WTC11 (cell line): ENCODE results near the gene ING1. TPM values are rescaled to one million over a fixed set of nuclear protein-coding genes. Genes with fewer than 3 reads are reported as not detected.

Experiments used
- ATAC-seq: fragments of 200-7000 bp; cut with Tn5 transposase; 2 replicates; pipeline ENCODE4 v1.10.0; 2021; ENCODE audit warnings: mild to moderate bottlenecking, moderate library complexity
- CTCF ChIA-PET: fragments of 300-600 bp; sonication (Branson Sonifier 250); formaldehyde crosslinking; loops from one replicate; lab custom pipeline; 2021; ENCODE audit warnings: antibody characterized with exemption; lab: Charles Lee
- POLR2A ChIA-PET: fragments of 350-600 bp; sonication (Branson Sonifier 250); formaldehyde crosslinking; loops from one replicate; lab custom pipeline; 2021; ENCODE audit warnings: antibody characterized with exemption; lab: Charles Lee
- DNase-seq: peaks from one replicate; pipeline ENCODE4 v3.0.0; 2021; ENCODE audit warnings: low spot score
- H3K27ac Mint-ChIP-seq: 2 replicates; pipeline ENCODE4 v1.8.0; 2021; ENCODE audit warnings: mixed read lengths
- H3K27me3 Mint-ChIP-seq: 2 replicates; pipeline ENCODE4 v1.8.0; 2021; ENCODE audit warnings: low read depth, mild to moderate bottlenecking, moderate library complexity, mixed read lengths
- H3K36me3 Mint-ChIP-seq: 2 replicates; pipeline ENCODE4 v1.8.0; 2021; ENCODE audit warnings: mixed read lengths
- H3K4me1 Mint-ChIP-seq: 2 replicates; pipeline ENCODE4 v1.8.0; 2022; ENCODE audit warnings: mixed read lengths
- H3K4me3 Mint-ChIP-seq: 2 replicates; pipeline ENCODE4 v1.8.0; 2021; ENCODE audit warnings: mild to moderate bottlenecking, moderate library complexity, mixed read lengths
- H3K9me3 Mint-ChIP-seq: 2 replicates; pipeline ENCODE4 v1.8.0; 2021; ENCODE audit warnings: mixed read lengths
- AR ChIP-seq: fragments of 250-450 bp; sonication (Bioruptor Pico); IDR thresholded peaks from 2 replicates; pipeline ENCODE4 v1.9.0; 2021; ENCODE audit warnings: mild to moderate bottlenecking
- CREM ChIP-seq: sonication (generic); formaldehyde crosslinking; IDR thresholded peaks from 2 replicates; pipeline ENCODE4 v1.8.1; 2022; ENCODE audit warnings: mild to moderate bottlenecking, missing genetic modification reagents, moderate library complexity
- EMX1 ChIP-seq: fragments of 250-450 bp; sonication (Bioruptor Pico); IDR thresholded peaks from 2 replicates; pipeline ENCODE4 v1.8.0; 2021; ENCODE audit warnings: mild to moderate bottlenecking
- ESRRA ChIP-seq: sonication (generic); formaldehyde crosslinking; IDR thresholded peaks from 2 replicates; pipeline ENCODE4 v1.8.1; 2022; ENCODE audit warnings: mild to moderate bottlenecking, missing genetic modification reagents, borderline replicate concordance
- FOXK1 ChIP-seq: sonication (generic); formaldehyde crosslinking; IDR thresholded peaks from 2 replicates; pipeline ENCODE4 v1.8.0; 2022; ENCODE audit warnings: mild to moderate bottlenecking, moderate library complexity, missing genetic modification reagents
- GABPB1 ChIP-seq: sonication (generic); formaldehyde crosslinking; IDR thresholded peaks from 2 replicates; pipeline ENCODE4 v1.8.1; 2023; ENCODE audit warnings: mild to moderate bottlenecking, missing genetic modification reagents
- GRHL2 ChIP-seq: fragments of 250-450 bp; sonication (Bioruptor Pico); IDR thresholded peaks from 2 replicates; pipeline ENCODE4 v1.8.0; 2022; ENCODE audit warnings: mild to moderate bottlenecking, moderate library complexity; ENCODE audit not compliant: insufficient replicate concordance, severe bottlenecking
- JAZF1 ChIP-seq: fragments of 250-450 bp; sonication (Bioruptor Pico); IDR thresholded peaks from 2 replicates; pipeline ENCODE4 v1.9.0; 2021; ENCODE audit warnings: moderate library complexity, mild to moderate bottlenecking, inconsistent platforms
- MAX ChIP-seq: sonication (generic); formaldehyde crosslinking; IDR thresholded peaks from 2 replicates; pipeline ENCODE4 v1.8.0; 2022; ENCODE audit warnings: mild to moderate bottlenecking, missing genetic modification reagents
- RELA ChIP-seq: sonication (generic); formaldehyde crosslinking; IDR thresholded peaks from 2 replicates; pipeline ENCODE4 v1.8.1; 2022; ENCODE audit warnings: missing genetic modification reagents, mild to moderate bottlenecking, borderline replicate concordance
- RORB ChIP-seq: fragments of 250-450 bp; sonication (Bioruptor Pico); IDR thresholded peaks from 2 replicates; pipeline ENCODE4 v1.9.0; 2021; ENCODE audit warnings: mild to moderate bottlenecking
- SMAD3 ChIP-seq: sonication (generic); formaldehyde crosslinking; IDR thresholded peaks from 2 replicates; pipeline ENCODE4 v1.8.0; 2022; ENCODE audit warnings: missing genetic modification reagents, mild to moderate bottlenecking, borderline replicate concordance
- SMAD4 ChIP-seq: sonication (generic); formaldehyde crosslinking; IDR thresholded peaks from 2 replicates; pipeline ENCODE4 v1.8.0; 2022; ENCODE audit warnings: mild to moderate bottlenecking, missing genetic modification reagents
- TEAD1 ChIP-seq: sonication (generic); formaldehyde crosslinking; IDR thresholded peaks from 2 replicates; pipeline ENCODE4 v1.8.0; 2022; ENCODE audit warnings: mild to moderate bottlenecking, missing genetic modification reagents
- TEAD4 ChIP-seq: sonication (generic); formaldehyde crosslinking; IDR thresholded peaks from 2 replicates; pipeline ENCODE4 v1.8.0; 2022; ENCODE audit warnings: mild to moderate bottlenecking, missing genetic modification reagents
- USF1 ChIP-seq: sonication (generic); formaldehyde crosslinking; IDR thresholded peaks from 2 replicates; pipeline ENCODE4 v1.8.0; 2022; ENCODE audit warnings: mild to moderate bottlenecking, missing genetic modification reagents
- ZBTB43 ChIP-seq: sonication (generic); formaldehyde crosslinking; IDR thresholded peaks from 2 replicates; pipeline ENCODE4 v1.8.1; 2023; ENCODE audit warnings: mild to moderate bottlenecking, missing genetic modification reagents
- ZNF121 ChIP-seq: sonication (generic); formaldehyde crosslinking; IDR thresholded peaks from 2 replicates; pipeline ENCODE4 v1.8.0; 2023; ENCODE audit warnings: missing genetic modification reagents
- ZSCAN18 ChIP-seq: fragments of 250-450 bp; sonication (Bioruptor Pico); IDR thresholded peaks from 2 replicates; pipeline ENCODE4 v2.1.2; 2022; ENCODE audit warnings: mild to moderate bottlenecking, moderate library complexity
- total RNA-seq: library from RNA; stranded (reverse); gene quantifications from 3 replicates; pipeline ENCODE4 v1.2.3, GENCODE V29; 2021
- TF ChIP-seq, protein P1 (sequence below): sonication (generic); formaldehyde crosslinking; IDR thresholded peaks from 2 replicates; pipeline ENCODE4 v1.8.1; 2023; ENCODE audit warnings: mild to moderate bottlenecking, missing genetic modification reagents, moderate library complexity
- TF ChIP-seq, protein P2 (sequence below): sonication (generic); formaldehyde crosslinking; IDR thresholded peaks from 2 replicates; pipeline ENCODE4 v1.8.1; 2023; ENCODE audit warnings: mild to moderate bottlenecking, missing genetic modification reagents

Gene ING1
- total RNA-seq, 1 experiment from 2014 or later = 26.2 TPM

- TF ChIP-seq ZBTB43 (no peak), MAX (CRISPR knock-in tag) (peak; percentile 88), ZNF121 (CRISPR knock-in tag) (0 out of 2 replicates have a peak, but pooled peaks have one; percentile 13), GRHL2 (CRISPR knock-in tag) (no peak), AR (CRISPR knock-in tag) (no peak), FOXK1 (CRISPR knock-in tag) (peak; percentile 68; the same call in 1 of the 2 replicates), CREM (CRISPR knock-in tag) (no peak), ESRRA (CRISPR knock-in tag) (peak; percentile 47; the same call in 1 of the 2 replicates), TEAD4 (CRISPR knock-in tag) (no peak), TEAD1 (CRISPR knock-in tag) (no peak), EMX1 (CRISPR knock-in tag) (no peak), SMAD3 (no peak), ZSCAN18 (CRISPR knock-in tag) (no peak), JAZF1 (no peak)
- TF ChIP-seq, protein P1, sequence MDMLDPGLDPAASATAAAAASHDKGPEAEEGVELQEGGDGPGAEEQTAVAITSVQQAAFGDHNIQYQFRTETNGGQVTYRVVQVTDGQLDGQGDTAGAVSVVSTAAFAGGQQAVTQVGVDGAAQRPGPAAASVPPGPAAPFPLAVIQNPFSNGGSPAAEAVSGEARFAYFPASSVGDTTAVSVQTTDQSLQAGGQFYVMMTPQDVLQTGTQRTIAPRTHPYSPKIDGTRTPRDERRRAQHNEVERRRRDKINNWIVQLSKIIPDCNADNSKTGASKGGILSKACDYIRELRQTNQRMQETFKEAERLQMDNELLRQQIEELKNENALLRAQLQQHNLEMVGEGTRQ = peak; percentile 26
These were observed 7.5 kb upstream of the ING1 start, which contains the start of gene CARS2 (continued) for GRCh38 chr13:110705826-110706569.

DNA sequence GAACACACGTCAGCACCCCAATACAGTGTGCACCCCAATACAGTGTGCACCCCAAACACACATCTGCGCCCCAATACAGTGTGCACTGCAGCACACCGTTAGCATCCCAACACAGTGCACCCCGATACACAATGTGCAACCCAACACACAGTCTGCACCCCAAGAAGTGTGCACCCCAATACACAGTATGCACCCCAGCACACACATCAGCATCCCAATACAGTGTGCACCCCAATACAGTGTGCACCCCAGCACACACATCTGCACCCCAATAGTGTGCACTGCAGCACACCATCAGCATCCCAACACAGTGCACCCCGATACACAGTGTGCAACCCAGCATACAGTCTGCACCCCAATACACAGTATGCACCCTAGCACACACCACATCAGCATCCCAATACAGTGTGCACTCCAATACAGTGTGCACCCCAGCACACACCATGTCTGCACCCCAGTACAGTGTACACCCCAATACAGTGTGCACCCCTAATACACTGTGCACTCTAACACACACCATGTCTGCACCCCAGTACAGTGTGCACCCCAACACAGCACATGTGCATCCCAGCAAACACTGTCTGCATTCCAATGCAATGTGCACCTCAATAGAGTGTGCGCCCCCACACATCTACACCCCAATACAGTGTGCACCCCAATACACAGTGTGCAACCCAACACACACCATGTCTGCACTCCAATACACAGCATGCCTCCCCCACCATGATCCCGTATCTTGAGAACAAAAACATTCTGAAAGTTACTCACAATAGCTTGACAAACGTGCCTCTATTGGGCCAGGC is 6.7 kb upstream of the ING1 start:
- POLR2A ChIA-PET = interaction anchor here (1.0 to 1.4 kb wide), 2 partner anchors 9 to 145 kb away, joined by 3 to 6 read pairs; partner anchors contain the start of gene RAB20
- H3K4me1 Mint-ChIP-seq = peaks cover 32% of the 10 kb centered on the region
- peak overlapping the region; percentile 70 for H3K4me3 Mint-ChIP-seq
- H3K27ac Mint-ChIP-seq = peak overlapping the region; percentile 82
- TF ChIP-seq, protein P2, sequence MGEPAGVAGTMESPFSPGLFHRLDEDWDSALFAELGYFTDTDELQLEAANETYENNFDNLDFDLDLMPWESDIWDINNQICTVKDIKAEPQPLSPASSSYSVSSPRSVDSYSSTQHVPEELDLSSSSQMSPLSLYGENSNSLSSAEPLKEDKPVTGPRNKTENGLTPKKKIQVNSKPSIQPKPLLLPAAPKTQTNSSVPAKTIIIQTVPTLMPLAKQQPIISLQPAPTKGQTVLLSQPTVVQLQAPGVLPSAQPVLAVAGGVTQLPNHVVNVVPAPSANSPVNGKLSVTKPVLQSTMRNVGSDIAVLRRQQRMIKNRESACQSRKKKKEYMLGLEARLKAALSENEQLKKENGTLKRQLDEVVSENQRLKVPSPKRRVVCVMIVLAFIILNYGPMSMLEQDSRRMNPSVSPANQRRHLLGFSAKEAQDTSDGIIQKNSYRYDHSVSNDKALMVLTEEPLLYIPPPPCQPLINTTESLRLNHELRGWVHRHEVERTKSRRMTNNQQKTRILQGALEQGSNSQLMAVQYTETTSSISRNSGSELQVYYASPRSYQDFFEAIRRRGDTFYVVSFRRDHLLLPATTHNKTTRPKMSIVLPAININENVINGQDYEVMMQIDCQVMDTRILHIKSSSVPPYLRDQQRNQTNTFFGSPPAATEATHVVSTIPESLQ (CRISPR knock-in tag) = no peak
- TF ChIP-seq RELA = no peak
- TF ChIP-seq MAX (CRISPR knock-in tag) = peak; percentile 3; the same call in 1 of the 2 replicates
- no peak for TF ChIP-seq GABPB1 (CRISPR knock-in tag)
- no peak for TF ChIP-seq RORB
- 0 out of 2 replicates have a peak, but pooled peaks have one; percentile 10 for TF ChIP-seq SMAD4 (CRISPR knock-in tag)
- TF ChIP-seq USF1 = peak; percentile 21; the same call in 1 of the 2 replicates
- TF ChIP-seq CREM (CRISPR knock-in tag) = no peak
- TF ChIP-seq, all 79 proteins: peak for 3
- no peak for DNase-seq
- H3K27me3 Mint-ChIP-seq = no peaks in the 10 kb centered on the region; the same call in none of the 2 replicates
- no peak for ATAC-seq
- no peaks in the 10 kb centered on the region for H3K9me3 Mint-ChIP-seq
- CTCF ChIA-PET = interaction anchor here (1.0 kb wide), 1 partner anchor 62 kb away, joined by 4 read pairs; no protein-coding TSS in a partner anchor
- peaks cover 8% of the 10 kb centered on the region for H3K36me3 Mint-ChIP-seq
